Panc1 (cell line): ENCODE data around the gene PLCB4.

Experiments used
- POLR2AphosphoS5 ChIP-seq: IDR thresholded peaks from 2 replicates; pipeline ENCODE4 v1.6.1; 2012; ENCODE audit warnings: mild to moderate bottlenecking, low read depth, low read length, moderate library complexity
- REST ChIP-seq, 2 experiments: IDR thresholded peaks; 2 replicates each; pipeline ENCODE4 v1.6.1; 2011 to 2012; ENCODE audit warnings: low read depth in 2 of 2, control low read depth in 1 of 2, low read length in 1 of 2, mild to moderate bottlenecking in 1 of 2, moderate library complexity in 1 of 2; ENCODE audit not compliant: insufficient read depth in 1 of 2
- TCF7L2 ChIP-seq: IDR thresholded peaks from 2 replicates; pipeline ENCODE4 v1.6.1; 2011; ENCODE audit warnings: mild to moderate bottlenecking, low read depth, low read length, inconsistent platforms
- TF ChIP-seq, protein P1 (sequence below): fragments of 450-650 bp; IDR thresholded peaks from 2 replicates; pipeline ENCODE4 v1.5.1; 2017; ENCODE audit warnings: mild to moderate bottlenecking

GRCh38 chr20:9508240-9508661 is 439.4 kb downstream of the PLCB4 start:
- TF ChIP-seq, protein P1, sequence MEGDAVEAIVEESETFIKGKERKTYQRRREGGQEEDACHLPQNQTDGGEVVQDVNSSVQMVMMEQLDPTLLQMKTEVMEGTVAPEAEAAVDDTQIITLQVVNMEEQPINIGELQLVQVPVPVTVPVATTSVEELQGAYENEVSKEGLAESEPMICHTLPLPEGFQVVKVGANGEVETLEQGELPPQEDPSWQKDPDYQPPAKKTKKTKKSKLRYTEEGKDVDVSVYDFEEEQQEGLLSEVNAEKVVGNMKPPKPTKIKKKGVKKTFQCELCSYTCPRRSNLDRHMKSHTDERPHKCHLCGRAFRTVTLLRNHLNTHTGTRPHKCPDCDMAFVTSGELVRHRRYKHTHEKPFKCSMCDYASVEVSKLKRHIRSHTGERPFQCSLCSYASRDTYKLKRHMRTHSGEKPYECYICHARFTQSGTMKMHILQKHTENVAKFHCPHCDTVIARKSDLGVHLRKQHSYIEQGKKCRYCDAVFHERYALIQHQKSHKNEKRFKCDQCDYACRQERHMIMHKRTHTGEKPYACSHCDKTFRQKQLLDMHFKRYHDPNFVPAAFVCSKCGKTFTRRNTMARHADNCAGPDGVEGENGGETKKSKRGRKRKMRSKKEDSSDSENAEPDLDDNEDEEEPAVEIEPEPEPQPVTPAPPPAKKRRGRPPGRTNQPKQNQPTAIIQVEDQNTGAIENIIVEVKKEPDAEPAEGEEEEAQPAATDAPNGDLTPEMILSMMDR: no peak
- no peak for TF ChIP-seq POLR2AphosphoS5
- no peak for TF ChIP-seq REST (IDR thresholded peaks at IDR 0.05; ENCODE audit: insufficient read depth in 1 of 2, low read depth in 2 of 2, low read length in 1 of 2)
- TF ChIP-seq TCF7L2: no peak
